Body of pancreas (tissue), 4 donors: ENCODE data around the gene ZNF71. TPM values are rescaled to one million over a fixed set of nuclear protein-coding genes. Genes with fewer than 3 reads are reported as not detected.

Experiments
- ATAC-seq: fragments of 150-250 bp; one replicate; pipeline ENCODE4 v1.9.1; 2016
- DNase-seq, 4 donors: peaks; one replicate each; pipeline ENCODE4 v3.0.0-alpha.2; 2019
- H3K27ac ChIP-seq, 4 donors: fragments of 200-600 bp; sonication (generic); 1 replicate in 3 of 4; 2 replicates in 1 of 4; pipeline versions ENCODE4 v1.5.1 to v1.6.1; 2016 to 2019; ENCODE audit warnings: mild to moderate bottlenecking in 1 of 4, mixed read lengths in 1 of 4, moderate library complexity in 1 of 4
- H3K27me3 ChIP-seq, 2 donors: fragments of 200-600 bp; sonication (generic); one replicate each; pipeline ENCODE4 v1.6.0; 2016; ENCODE audit warnings: mild to moderate bottlenecking in 1 of 2
- H3K36me3 ChIP-seq, 2 donors: fragments of 200-600 bp; sonication (generic); replicated peaks in 1 of 2; 2 replicates each; pipeline ENCODE4 v1.5.1; 2016; ENCODE audit warnings: low read depth in 2 of 2; ENCODE audit not compliant: insufficient read depth in 1 of 2
- H3K4me1 ChIP-seq: fragments of 200-600 bp; sonication (generic); one replicate; pipeline ENCODE4 v1.6.0; 2016
- H3K4me3 ChIP-seq, 2 donors: fragments of 200-600 bp; sonication (generic); 1 replicate in 1 of 2; 2 replicates in 1 of 2; pipeline ENCODE4 v1.5.1; 2016 to 2019
- H3K9me3 ChIP-seq, 3 donors: fragments of 200-600 bp; sonication (generic); 1 replicate in 2 of 3; 2 replicates in 1 of 3; pipeline ENCODE4 v1.5.1; 2016
- CTCF ChIP-seq, 7 experiments: fragments of 450-650 bp in 4 of 7; fragments of 200-600 bp in 3 of 7; sonication (generic) in 3 of 7; IDR thresholded peaks; one replicate each; pipeline ENCODE4 v1.5.1; 2016 to 2019; ENCODE audit warnings: antibody characterized with exemption in 7 of 7
- POLR2A ChIP-seq, 3 donors: fragments of 450-650 bp; IDR thresholded peaks; one replicate each; pipeline ENCODE4 v1.6.1; 2016; ENCODE audit warnings: antibody characterized with exemption in 3 of 3, mild to moderate bottlenecking in 2 of 3
- WGBS, 2 donors: methylation state at CpG; one replicate each; pipeline ENCODE4 v1.1.5; 2017; 5-methylcytosine and 5-hydroxymethylcytosine counted together
- intact Hi-C: fragments of 100-400 bp; cut with DNase I; formaldehyde crosslinking; loops from one replicate; pipeline ENCODE4 v1.15.1; 2023
- total RNA-seq, 2 donors: library from RNA; depleted of rRNA; stranded (reverse); fragments of >200 nt; gene quantifications; one replicate each; pipeline ENCODE4 v1.1.0, GENCODE V29; 2016

The ZNF71 gene
- total RNA-seq, 2 donors from 2014 or later, result 4.9 to 7.0 TPM

- DNase-seq (no peak), ATAC-seq (no peak)
- Histone ChIP-seq H3K27me3 (no peaks in the 10 kb centered on the region), H3K9me3 (peaks cover 0 to 48% (median 0%) of the 10 kb centered on the region in 3 donors), H3K27ac (no peak overlapping the region), H3K4me3 (no peak overlapping the region), H3K36me3 (peaks cover 7 to 9% of the 10 kb centered on the region in 2 donors), H3K4me1 (no peaks in the 10 kb centered on the region)
- intact Hi-C loops, result no loop called here
- no peak for TF ChIP-seq CTCF (IDR thresholded peaks at IDR 0.05)
- 87 to 93% methylated on average over 9 of the region's 9 CpGs for WGBS, 2 donors
Measured at GRCh38 chr19:56625708-56626107, 30.6 kb downstream of the ZNF71 start.

GRCh38 chr19:56633021-56633420 is 37.9 kb downstream of the ZNF71 start:
- no peaks in the 10 kb centered on the region for H3K27me3 ChIP-seq
- peaks cover 0 to 34% (median 0%) of the 10 kb centered on the region in 3 donors for H3K9me3 ChIP-seq
- no peak overlapping the region for H3K27ac ChIP-seq
- H3K36me3 ChIP-seq, result no peaks in the 10 kb centered on the region
- TF ChIP-seq POLR2A (IDR thresholded peaks at IDR 0.05) (no peak), CTCF (IDR thresholded peaks at IDR 0.05) (no peak)
- DNase-seq, result no peak
- no peak overlapping the region for H3K4me3 ChIP-seq
- no peak for ATAC-seq
- 9 to 10% methylated on average over 1 of the region's 1 CpG for WGBS, 2 donors
- intact Hi-C loops, result no loop called here
- no peaks in the 10 kb centered on the region for H3K4me1 ChIP-seq

DNA sequence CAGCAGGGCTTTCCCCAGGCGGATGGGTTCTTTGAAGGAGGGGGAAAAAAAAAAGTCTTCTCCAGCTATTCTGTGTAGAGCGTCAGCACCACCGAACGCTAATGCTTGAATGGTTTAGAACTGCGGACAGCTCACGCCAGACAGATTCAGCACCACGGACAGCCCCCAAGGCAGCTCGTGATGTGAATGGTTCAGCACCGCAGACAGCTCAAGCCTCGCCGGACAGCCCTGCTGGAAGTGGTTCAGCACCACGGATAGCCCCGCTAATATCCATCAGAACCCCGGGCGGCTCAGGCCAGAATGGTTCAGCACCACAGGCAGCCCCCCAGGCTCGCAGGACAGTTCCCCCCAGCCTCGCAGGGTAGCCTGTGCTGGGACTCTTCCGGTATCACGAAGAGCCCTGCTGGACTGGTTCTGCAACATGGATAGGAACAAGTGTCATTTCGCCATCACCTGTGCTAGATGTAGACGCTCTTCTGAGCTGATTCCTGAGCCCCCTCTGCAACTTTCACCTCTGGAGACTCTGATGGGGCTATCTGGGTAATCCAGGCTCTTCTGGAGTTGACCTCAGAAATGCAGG is 43.0 kb downstream of the ZNF71 start:
- Histone ChIP-seq H3K36me3 (no peaks in the 10 kb centered on the region), H3K4me1 (no peaks in the 10 kb centered on the region), H3K27ac (no peak overlapping the region), H3K4me3 (no peak overlapping the region), H3K9me3 (peaks cover 0 to 6% (median 0%) of the 10 kb centered on the region in 3 donors), H3K27me3 (peaks cover 0 to 1% of the 10 kb centered on the region in 2 donors)
- DNase-seq, result peak; percentile 31 to 72 (median 60)
- intact Hi-C loops, result no loop called here
- WGBS, 2 donors, result 8 to 24% methylated on average over 15 to 21 of the region's 21 CpGs
- ATAC-seq, result peak; percentile 21
- TF ChIP-seq POLR2A (IDR thresholded peaks at IDR 0.05) (no peak), CTCF (IDR thresholded peaks at IDR 0.05) (no peak)

DNA sequence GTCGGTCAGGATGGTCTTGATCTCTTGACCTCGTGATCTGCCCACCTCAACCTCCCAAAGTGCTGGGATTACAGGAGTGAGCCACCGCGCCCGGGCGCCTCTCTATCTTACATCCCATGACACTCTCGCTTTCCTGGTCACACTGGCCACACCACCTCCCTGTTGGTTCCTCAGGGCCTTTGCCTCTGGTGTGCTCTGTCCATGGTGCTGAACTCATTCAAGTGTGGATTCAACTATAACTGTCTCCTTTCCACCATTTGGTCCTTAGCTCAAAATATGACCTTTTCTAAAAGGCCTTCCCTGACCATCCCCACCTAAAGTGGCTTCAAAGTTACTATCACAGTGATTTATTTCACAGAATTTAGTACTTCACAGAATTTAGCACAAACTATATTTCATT is 44.1 kb downstream of the ZNF71 start:
- intact Hi-C loops, result no loop called here
- Histone ChIP-seq H3K27me3 (peaks cover 0 to 8% of the 10 kb centered on the region in 2 donors), H3K27ac (no peak overlapping the region), H3K9me3 (peaks cover 0 to under 1% (median 0%) of the 10 kb centered on the region in 3 donors), H3K4me3 (no peak overlapping the region), H3K36me3 (no peaks in the 10 kb centered on the region), H3K4me1 (no peaks in the 10 kb centered on the region)
- WGBS, 2 donors, result 31 to 34% methylated on average over 7 of the region's 7 CpGs
- ATAC-seq (no peak), DNase-seq (no peak)
- TF ChIP-seq CTCF (IDR thresholded peaks at IDR 0.05), result no peak
